Neural progenitor cell (in vitro differentiated cells): ENCODE measurements around the gene NR2C2AP.

Source experiments
- CTCF ChIP-seq: fragments of 200-600 bp; sonication (generic); IDR thresholded peaks from 2 replicates; pipeline ENCODE4 v1.5.1; 2017; ENCODE audit warnings: antibody characterized with exemption, mild to moderate bottlenecking
- EZH2 ChIP-seq: fragments of 200-600 bp; sonication (generic); IDR thresholded peaks from 2 replicates; pipeline ENCODE4 v1.6.1; 2017; ENCODE audit warnings: antibody characterized with exemption, mild to moderate bottlenecking, moderate library complexity

DNA sequence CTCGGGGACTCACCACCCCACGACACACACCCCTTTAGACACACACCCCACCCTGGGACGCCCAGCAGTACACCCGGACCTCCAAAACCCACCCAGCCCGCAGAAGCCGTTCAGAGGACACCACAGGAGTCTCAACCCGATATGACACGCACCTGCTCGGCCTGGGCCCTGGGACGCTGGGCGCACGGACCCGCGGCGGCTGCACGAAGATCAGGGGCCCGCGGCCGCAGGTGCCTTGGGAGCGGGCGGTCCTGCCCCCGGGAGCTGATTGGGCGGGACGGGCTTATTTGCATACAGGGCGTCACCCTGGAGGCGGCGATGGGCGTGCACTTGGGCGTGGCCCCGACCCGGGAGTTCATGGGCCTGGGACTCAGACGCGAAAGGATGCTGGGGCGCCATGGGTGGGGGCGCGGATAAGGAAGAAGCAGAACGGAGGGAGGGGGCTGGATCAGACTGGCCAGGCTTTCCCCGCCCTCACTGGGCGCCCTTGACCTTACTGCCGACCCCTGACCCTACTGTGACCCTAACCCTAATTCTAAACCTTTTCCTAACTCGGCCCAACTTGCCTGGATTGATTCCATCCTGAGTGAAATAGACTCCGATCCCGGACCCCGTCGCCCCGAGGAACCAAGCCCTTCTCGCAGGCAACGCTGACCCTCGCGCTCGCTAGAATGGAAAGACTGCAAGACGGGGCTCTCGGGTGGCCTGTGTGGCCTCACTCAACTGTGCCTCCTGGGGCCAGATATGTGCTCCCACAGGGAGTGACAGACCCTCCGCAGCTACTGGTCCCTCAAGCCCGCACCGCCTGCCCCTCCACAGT is 33.0 kb downstream of the NR2C2AP start, which contains the start of gene MEF2B:
- TF ChIP-seq CTCF: no peak
- no peak for TF ChIP-seq EZH2
